GM12878 (cell line): ENCODE data around the gene PDE6D.

ENCODE experiments used
- CTCF ChIP-seq, 3 experiments: IDR thresholded peaks in 2 of 3; conservative IDR thresholded peaks in 1 of 3; 2 replicates each; pipeline ENCODE4 v1.5.1; 2011; ENCODE audit warnings: low read depth in 3 of 3, low read length in 3 of 3, mild to moderate bottlenecking in 3 of 3, control low read depth in 2 of 3, moderate library complexity in 2 of 3, inconsistent platforms in 1 of 3, mixed read lengths in 1 of 3; ENCODE audit not compliant: control insufficient read depth in 2 of 3, insufficient read depth in 1 of 3; ENCODE audit errors: extremely low read depth in 1 of 3
- SREBF2 ChIP-seq: IDR thresholded peaks from 2 replicates; pipeline ENCODE4 v1.6.1; 2012; ENCODE audit warnings: mild to moderate bottlenecking, low read length

DNA sequence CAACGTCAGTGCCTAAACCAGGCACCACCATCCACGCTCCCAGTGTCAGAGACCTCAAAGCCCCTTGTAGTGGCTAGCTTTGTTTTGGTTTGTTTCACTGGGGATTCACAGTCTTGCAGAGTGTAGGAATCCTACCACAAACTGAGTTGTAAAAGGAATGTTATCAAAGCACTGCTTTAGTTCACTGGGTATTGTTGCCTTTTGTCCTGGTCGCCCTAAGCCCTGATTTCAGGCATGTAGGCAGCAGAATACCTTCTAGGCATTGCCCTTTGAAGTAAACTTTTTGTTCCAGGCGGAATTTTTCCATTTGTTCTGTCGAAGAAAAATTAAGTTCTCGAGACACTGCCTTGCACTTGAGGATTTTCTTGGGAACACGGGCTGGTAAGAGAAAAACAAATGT, 43.3 kb downstream of the PDE6D start:
- no peak for TF ChIP-seq CTCF (IDR thresholded peaks at IDR 0.05 in 2 of 3, conservative IDR thresholded peaks at IDR 0.05 in 1 of 3; ENCODE audit: control insufficient read depth in 2 of 3, extremely low read depth in 1 of 3, insufficient read depth in 1 of 3, low read depth in 3 of 3, low read length in 3 of 3)
- TF ChIP-seq SREBF2, result no peak
